Uterus (tissue), 2 donors: ENCODE measurements around the gene TMEM79.

Source experiments
- POLR2A ChIP-seq, 2 donors: fragments of 450-650 bp; IDR thresholded peaks; one replicate each; pipeline ENCODE4 v1.6.1; 2016; ENCODE audit warnings: antibody characterized with exemption in 2 of 2, mild to moderate bottlenecking in 1 of 2, moderate library complexity in 1 of 2
- TF ChIP-seq, protein P1 (sequence below), 4 experiments: fragments of 200-600 bp in 2 of 4; fragments of 450-650 bp in 2 of 4; sonication (generic) in 2 of 4; IDR thresholded peaks; one replicate each; pipeline ENCODE4 v1.5.1; 2016 to 2019; ENCODE audit warnings: antibody characterized with exemption in 4 of 4, mild to moderate bottlenecking in 2 of 4, moderate library complexity in 1 of 4

- TF ChIP-seq, protein P1, sequence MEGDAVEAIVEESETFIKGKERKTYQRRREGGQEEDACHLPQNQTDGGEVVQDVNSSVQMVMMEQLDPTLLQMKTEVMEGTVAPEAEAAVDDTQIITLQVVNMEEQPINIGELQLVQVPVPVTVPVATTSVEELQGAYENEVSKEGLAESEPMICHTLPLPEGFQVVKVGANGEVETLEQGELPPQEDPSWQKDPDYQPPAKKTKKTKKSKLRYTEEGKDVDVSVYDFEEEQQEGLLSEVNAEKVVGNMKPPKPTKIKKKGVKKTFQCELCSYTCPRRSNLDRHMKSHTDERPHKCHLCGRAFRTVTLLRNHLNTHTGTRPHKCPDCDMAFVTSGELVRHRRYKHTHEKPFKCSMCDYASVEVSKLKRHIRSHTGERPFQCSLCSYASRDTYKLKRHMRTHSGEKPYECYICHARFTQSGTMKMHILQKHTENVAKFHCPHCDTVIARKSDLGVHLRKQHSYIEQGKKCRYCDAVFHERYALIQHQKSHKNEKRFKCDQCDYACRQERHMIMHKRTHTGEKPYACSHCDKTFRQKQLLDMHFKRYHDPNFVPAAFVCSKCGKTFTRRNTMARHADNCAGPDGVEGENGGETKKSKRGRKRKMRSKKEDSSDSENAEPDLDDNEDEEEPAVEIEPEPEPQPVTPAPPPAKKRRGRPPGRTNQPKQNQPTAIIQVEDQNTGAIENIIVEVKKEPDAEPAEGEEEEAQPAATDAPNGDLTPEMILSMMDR (IDR thresholded peaks at IDR 0.05) = no peak
- no peak for TF ChIP-seq POLR2A (IDR thresholded peaks at IDR 0.05)
These were observed 8.9 kb downstream of the TMEM79 start for GRCh38 chr1:156293098-156293434.
